Keratinocyte (primary cell): ENCODE measurements around the gene NBEA.

Source experiments
- CTCF ChIP-seq, 3 experiments: IDR thresholded peaks in 1 of 3; conservative IDR thresholded peaks in 1 of 3; optimal IDR thresholded peaks in 1 of 3; 2 replicates in 2 of 3; 3 replicates in 1 of 3; pipeline versions ENCODE3 to v1.5.1; 2011; ENCODE audit warnings: low read length in 3 of 3, mild to moderate bottlenecking in 3 of 3, moderate library complexity in 2 of 3, control low read depth in 1 of 3, inconsistent platforms in 1 of 3; ENCODE audit not compliant: insufficient read depth in 2 of 3; ENCODE audit errors: extremely low read depth in 1 of 3
- EZH2 ChIP-seq: IDR thresholded peaks from one replicate; pipeline ENCODE4 v1.6.1; 2012; ENCODE audit warnings: inconsistent platforms, mild to moderate bottlenecking, low read length, moderate library complexity

GRCh38 chr13:35681685-35682084 is 739.6 kb downstream of the NBEA start:
- TF ChIP-seq CTCF (optimal IDR thresholded peaks at IDR 0.05 in 1 of 3, IDR thresholded peaks at IDR 0.05 in 1 of 3, conservative IDR thresholded peaks at IDR 0.05 in 1 of 3; ENCODE audit: extremely low read depth in 1 of 3, insufficient read depth in 2 of 3, low read length in 3 of 3): no peak
- TF ChIP-seq EZH2: no peak
